Measurements from ENCODE around the gene MED9.

The MED9 gene

DNA sequence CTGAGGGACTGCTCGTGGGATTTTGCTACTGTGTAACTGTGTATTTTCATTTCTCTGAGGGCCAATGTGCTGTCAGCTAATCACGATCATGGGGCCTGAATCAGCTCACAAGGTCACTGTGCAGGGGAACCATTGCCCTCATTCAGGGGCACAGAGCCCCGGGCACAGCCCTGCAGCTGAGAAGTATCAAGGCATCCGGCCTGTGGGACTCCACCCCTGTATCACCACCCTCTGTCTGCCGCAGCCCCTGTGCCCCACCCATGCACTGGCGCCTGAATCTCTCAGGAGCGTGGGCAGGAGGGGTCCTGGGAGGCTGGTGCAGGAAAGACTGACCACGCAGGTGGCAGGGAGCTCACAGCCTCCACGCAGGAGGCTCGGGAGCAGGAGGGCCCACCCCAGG, 62.8 kb downstream of the MED9 start:
- TF ChIP-seq, protein P1, sequence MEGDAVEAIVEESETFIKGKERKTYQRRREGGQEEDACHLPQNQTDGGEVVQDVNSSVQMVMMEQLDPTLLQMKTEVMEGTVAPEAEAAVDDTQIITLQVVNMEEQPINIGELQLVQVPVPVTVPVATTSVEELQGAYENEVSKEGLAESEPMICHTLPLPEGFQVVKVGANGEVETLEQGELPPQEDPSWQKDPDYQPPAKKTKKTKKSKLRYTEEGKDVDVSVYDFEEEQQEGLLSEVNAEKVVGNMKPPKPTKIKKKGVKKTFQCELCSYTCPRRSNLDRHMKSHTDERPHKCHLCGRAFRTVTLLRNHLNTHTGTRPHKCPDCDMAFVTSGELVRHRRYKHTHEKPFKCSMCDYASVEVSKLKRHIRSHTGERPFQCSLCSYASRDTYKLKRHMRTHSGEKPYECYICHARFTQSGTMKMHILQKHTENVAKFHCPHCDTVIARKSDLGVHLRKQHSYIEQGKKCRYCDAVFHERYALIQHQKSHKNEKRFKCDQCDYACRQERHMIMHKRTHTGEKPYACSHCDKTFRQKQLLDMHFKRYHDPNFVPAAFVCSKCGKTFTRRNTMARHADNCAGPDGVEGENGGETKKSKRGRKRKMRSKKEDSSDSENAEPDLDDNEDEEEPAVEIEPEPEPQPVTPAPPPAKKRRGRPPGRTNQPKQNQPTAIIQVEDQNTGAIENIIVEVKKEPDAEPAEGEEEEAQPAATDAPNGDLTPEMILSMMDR (IDR thresholded peaks at IDR 0.05; ENCODE audit: low read depth, low read length), result no peak
- in situ Hi-C loops (cut with HindIII; ENCODE audit: low sequenced_read_pairs), result no loop called here
- no peak for DNase-seq (ENCODE audit: low read depth, low spot score)
- H3K4me3 ChIP-seq (ENCODE audit: low read depth, low read length), result no peak overlapping the region

DNA sequence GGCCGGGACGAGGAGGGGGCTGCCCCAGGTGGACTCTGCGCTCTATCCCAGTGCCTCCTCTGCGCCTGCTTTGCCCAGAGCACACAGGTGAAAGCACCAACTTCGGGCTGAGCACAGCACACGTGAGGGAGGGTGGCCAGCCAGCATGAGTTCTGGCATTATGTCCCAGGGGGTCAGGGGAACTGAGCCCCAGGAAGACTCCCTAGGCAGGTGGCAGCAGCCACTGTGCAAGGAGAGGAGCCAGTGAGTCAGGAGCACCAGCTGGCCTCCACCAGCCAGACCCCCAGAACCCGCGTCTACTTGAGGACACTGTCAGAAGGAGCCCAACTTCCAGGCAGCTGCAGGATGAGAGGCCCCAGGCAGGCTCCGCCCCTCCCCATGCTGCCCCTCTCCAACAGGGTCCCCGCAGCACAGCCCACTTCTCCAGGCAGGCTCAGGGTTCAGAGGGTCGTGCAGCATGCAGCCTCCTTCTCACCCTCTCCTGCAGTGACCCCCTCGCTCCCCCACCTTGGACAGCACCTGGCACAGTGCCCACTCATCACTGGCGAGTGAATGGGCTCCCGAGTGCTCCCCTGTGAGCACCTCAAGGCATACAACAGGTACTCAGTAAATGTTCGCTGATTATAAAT, 63.6 kb downstream of the MED9 start:
- no peak overlapping the region for H3K4me3 ChIP-seq (ENCODE audit: low read depth, low read length)
- TF ChIP-seq, protein P1 (IDR thresholded peaks at IDR 0.05; ENCODE audit: low read depth, low read length), result no peak
- no peak for DNase-seq (ENCODE audit: low read depth, low spot score)
- in situ Hi-C loops (cut with HindIII; ENCODE audit: low sequenced_read_pairs), result no loop called here

GRCh38 chr17:17540935-17541639, 64.3 kb downstream of the MED9 start:
- TF ChIP-seq, protein P1 (IDR thresholded peaks at IDR 0.05; ENCODE audit: low read depth, low read length), result no peak
- H3K4me3 ChIP-seq (ENCODE audit: low read depth, low read length), result no peak overlapping the region
- in situ Hi-C loops (cut with HindIII; ENCODE audit: low sequenced_read_pairs), result no loop called here
- DNase-seq (ENCODE audit: low read depth, low spot score), result no peak

- DNase-seq (ENCODE audit: low read depth, low spot score), result no peak
- TF ChIP-seq, protein P1 (IDR thresholded peaks at IDR 0.05; ENCODE audit: low read depth, low read length), result no peak
- in situ Hi-C loops (cut with HindIII; ENCODE audit: low sequenced_read_pairs), result no loop called here
- no peak overlapping the region for H3K4me3 ChIP-seq (ENCODE audit: low read depth, low read length)
These were observed 64.8 kb downstream of the MED9 start for GRCh38 chr17:17541640-17542001.

Measured in astrocyte of the spinal cord (primary cell).